Heart left ventricle (tissue), 16 donors: ENCODE data around the gene FAT1. TPM values are rescaled to one million over a fixed set of nuclear protein-coding genes. Genes with fewer than 3 reads are reported as not detected.

Source experiments
- ATAC-seq, 4 donors: fragments of 200-7000 bp; cut with Tn5 transposase; one replicate each; pipeline ENCODE4 v1.9.1; 2020 to 2022; ENCODE audit warnings: moderate library complexity in 4 of 4, mild to moderate bottlenecking in 3 of 4, moderate number of reproducible peaks in 1 of 4
- DNase-seq, 5 donors: peaks; one replicate each; pipeline ENCODE4 v3.0.0-alpha.2; 2020
- H3K27ac ChIP-seq, 12 donors: fragments of 200-600 bp; sonication (generic) in 4 of 12; one replicate each; pipeline versions ENCODE4 v1.5.0 to v1.8.0; 2016 to 2022; ENCODE audit warnings: mild to moderate bottlenecking in 2 of 12
- H3K27me3 ChIP-seq, 9 donors: fragments of 200-600 bp; sonication (generic) in 2 of 9; one replicate each; pipeline versions ENCODE4 v1.5.1 to v1.8.0; 2016 to 2022; ENCODE audit warnings: mild to moderate bottlenecking in 3 of 9
- H3K36me3 ChIP-seq, 9 donors: fragments of 200-600 bp; sonication (generic) in 2 of 9; one replicate each; pipeline versions ENCODE4 v1.5.0 to v1.8.0; 2018 to 2022; ENCODE audit warnings: mild to moderate bottlenecking in 2 of 9
- H3K4me1 ChIP-seq, 12 donors: fragments of 200-600 bp; sonication (generic) in 4 of 12; one replicate each; pipeline versions ENCODE4 v1.5.0 to v1.8.0; 2016 to 2022; ENCODE audit warnings: mild to moderate bottlenecking in 3 of 12
- H3K4me3 ChIP-seq, 12 donors: fragments of 200-600 bp; sonication (generic) in 4 of 12; one replicate each; pipeline versions ENCODE4 v1.5.0 to v1.8.0; 2017 to 2022; ENCODE audit warnings: mild to moderate bottlenecking in 9 of 12, moderate library complexity in 4 of 12
- H3K9me3 ChIP-seq, 12 donors: fragments of 200-600 bp; sonication (generic) in 4 of 12; one replicate each; pipeline versions ENCODE4 v1.5.0 to v1.8.0; 2016 to 2022; ENCODE audit warnings: mild to moderate bottlenecking in 1 of 12
- POLR2A ChIP-seq, 2 donors: fragments of 450-650 bp; IDR thresholded peaks; one replicate each; pipeline ENCODE4 v1.6.1; 2017; ENCODE audit warnings: antibody characterized with exemption in 2 of 2, mild to moderate bottlenecking in 2 of 2, moderate library complexity in 2 of 2
- WGBS, 4 donors: extraction: QIAGEN DNeasy Blood & Tissue Kit in 2 of 4; methylation state at CpG; one replicate each; pipeline versions ENCODE4 v1.1.5 to v1.1.7; 2013 to 2018; 5-methylcytosine and 5-hydroxymethylcytosine counted together
- intact Hi-C, 10 donors: fragments of 100-400 bp; cut with DNase I; formaldehyde crosslinking; loops; one replicate each; pipeline versions ENCODE4 v1.11.1 to v1.14.2; 2022
- polyA plus RNA-seq, 2 donors: library from polyadenylated mRNA; stranded (reverse); fragments of 200-250 nt; gene quantifications; one replicate each; pipeline ENCODE4 v1.2.3, GENCODE V29; 2013
- total RNA-seq, 9 donors: library from RNA; depleted of rRNA in 2 of 9; stranded (reverse); fragments of >200 nt in 2 of 9; fragmentation: NEBNext Ultra II Directional in 3 of 9; extraction: Animal tissue kit (Norgen Biotek cat#: 25700) in 3 of 9; gene quantifications; one replicate each; pipeline versions ENCODE4 v1.1.0 to v1.2.4, GENCODE V29; 2016 to 2023
- TF ChIP-seq, protein P1 (sequence below), 12 donors: fragments of 200-600 bp; sonication (generic) in 4 of 12; IDR thresholded peaks; one replicate each; pipeline versions ENCODE4 v1.5.0 to v1.8.0; 2018 to 2022; ENCODE audit warnings: antibody characterized with exemption in 12 of 12, mild to moderate bottlenecking in 5 of 12
- donor health status: ischemic (EF 13 %, LVEDD 7.1; RV severe dilation, severe dysfunction).
- donor health status: healthy with polysubstance abuse.
- donor health status: DM: no; HTN: yes; CAD: no.
- donor health status: DM: no; HTN: no; CAD: no.
- donor health status: ischemic (EF 25% LVEDD 6.9; RV normal size, moderate dysfunction).
- donor health status: ischemic (EF 25% LVEDD 5.7; RV mildly dilated, moderate dysfunction).
- donor health status: healthy.
- donor health status: DM: yes; HTN: yes; CAD: no.
- donor health status: ischemic (EF 35%, LVEDD 5.7; RV mildly dilated, moderate dysfunction).
- donor health status: nonischemic (EF 11% LVEDD 7.7; RV severe dilation, severe dysfunction).
- donor health status: DM: yes; HTN: yes; CAD: no.
- donor health status: PGD.
- donor health status: ischemic (EF 29% LVEDD 5.4; RV normal size, mild dysfunction).
- donor health status: nonischemic (EF 23%, LVEDD 6.1; RV moderate dilation, normal function).

Gene FAT1
- total and polyA plus RNA-seq, 11 donors: 15.2 to 151 (median 65.9) TPM

DNA sequence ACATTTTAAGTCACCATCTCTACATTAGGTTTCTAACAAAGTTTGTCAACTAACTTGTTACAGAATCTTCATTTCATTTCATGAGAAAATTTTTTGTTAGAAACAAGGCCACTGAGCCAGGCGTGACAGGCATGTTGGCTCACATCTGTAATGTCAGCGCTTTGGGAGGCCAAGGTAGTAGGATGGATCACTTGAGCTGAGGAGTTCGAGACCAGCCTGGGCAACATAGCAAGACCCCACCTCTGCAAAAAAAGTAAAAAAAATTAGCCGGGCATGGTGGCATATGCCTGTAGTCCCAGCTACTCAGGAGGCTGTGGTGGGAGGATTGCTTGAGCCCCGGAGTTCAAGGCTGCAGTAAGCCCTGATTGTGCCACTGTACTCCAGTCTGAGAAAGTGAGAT is 32.3 kb downstream of the FAT1 start:
- 89 to 94% (median 91%) methylated on average over 5 of the region's 5 CpGs for WGBS, 4 donors
- no peak overlapping the region for H3K4me3 ChIP-seq
- DNase-seq: no peak
- no peaks in the 10 kb centered on the region for H3K9me3 ChIP-seq
- intact Hi-C loops: no loop called here
- no peaks in the 10 kb centered on the region for H3K27me3 ChIP-seq
- H3K27ac ChIP-seq: peak overlapping the region in 1 of 12 donors; percentile 39
- ATAC-seq: no peak
- H3K36me3 ChIP-seq: peaks cover 0 to 6% (median 0%) of the 10 kb centered on the region in 9 donors
- H3K4me1 ChIP-seq: peaks cover 0 to 57% (median 27%) of the 10 kb centered on the region in 12 donors
- TF ChIP-seq POLR2A (IDR thresholded peaks at IDR 0.05): no peak
- TF ChIP-seq, protein P1, sequence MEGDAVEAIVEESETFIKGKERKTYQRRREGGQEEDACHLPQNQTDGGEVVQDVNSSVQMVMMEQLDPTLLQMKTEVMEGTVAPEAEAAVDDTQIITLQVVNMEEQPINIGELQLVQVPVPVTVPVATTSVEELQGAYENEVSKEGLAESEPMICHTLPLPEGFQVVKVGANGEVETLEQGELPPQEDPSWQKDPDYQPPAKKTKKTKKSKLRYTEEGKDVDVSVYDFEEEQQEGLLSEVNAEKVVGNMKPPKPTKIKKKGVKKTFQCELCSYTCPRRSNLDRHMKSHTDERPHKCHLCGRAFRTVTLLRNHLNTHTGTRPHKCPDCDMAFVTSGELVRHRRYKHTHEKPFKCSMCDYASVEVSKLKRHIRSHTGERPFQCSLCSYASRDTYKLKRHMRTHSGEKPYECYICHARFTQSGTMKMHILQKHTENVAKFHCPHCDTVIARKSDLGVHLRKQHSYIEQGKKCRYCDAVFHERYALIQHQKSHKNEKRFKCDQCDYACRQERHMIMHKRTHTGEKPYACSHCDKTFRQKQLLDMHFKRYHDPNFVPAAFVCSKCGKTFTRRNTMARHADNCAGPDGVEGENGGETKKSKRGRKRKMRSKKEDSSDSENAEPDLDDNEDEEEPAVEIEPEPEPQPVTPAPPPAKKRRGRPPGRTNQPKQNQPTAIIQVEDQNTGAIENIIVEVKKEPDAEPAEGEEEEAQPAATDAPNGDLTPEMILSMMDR (IDR thresholded peaks at IDR 0.05): no peak

GRCh38 chr4:186689476-186689875 is 34.2 kb downstream of the FAT1 start:
- H3K4me1 ChIP-seq: peaks cover 0 to 62% (median 33%) of the 10 kb centered on the region in 12 donors
- no peaks in the 10 kb centered on the region for H3K9me3 ChIP-seq
- intact Hi-C loops: no loop called here
- 54 to 65% (median 61%) methylated on average over 7 of the region's 7 CpGs for WGBS, 4 donors
- no peaks in the 10 kb centered on the region for H3K27me3 ChIP-seq
- H3K4me3 ChIP-seq: no peak overlapping the region
- DNase-seq (peak in 1 of 5 donors; percentile 41), ATAC-seq (peak in 1 of 4 donors; percentile 14)
- H3K36me3 ChIP-seq: peaks cover 0 to 6% (median 0%) of the 10 kb centered on the region in 9 donors
- TF ChIP-seq, protein P1 (IDR thresholded peaks at IDR 0.05): no peak
- TF ChIP-seq POLR2A (IDR thresholded peaks at IDR 0.05): no peak
- H3K27ac ChIP-seq: peak overlapping the region in 6 of 12 donors; percentile 14 to 46 (median 34)

DNA sequence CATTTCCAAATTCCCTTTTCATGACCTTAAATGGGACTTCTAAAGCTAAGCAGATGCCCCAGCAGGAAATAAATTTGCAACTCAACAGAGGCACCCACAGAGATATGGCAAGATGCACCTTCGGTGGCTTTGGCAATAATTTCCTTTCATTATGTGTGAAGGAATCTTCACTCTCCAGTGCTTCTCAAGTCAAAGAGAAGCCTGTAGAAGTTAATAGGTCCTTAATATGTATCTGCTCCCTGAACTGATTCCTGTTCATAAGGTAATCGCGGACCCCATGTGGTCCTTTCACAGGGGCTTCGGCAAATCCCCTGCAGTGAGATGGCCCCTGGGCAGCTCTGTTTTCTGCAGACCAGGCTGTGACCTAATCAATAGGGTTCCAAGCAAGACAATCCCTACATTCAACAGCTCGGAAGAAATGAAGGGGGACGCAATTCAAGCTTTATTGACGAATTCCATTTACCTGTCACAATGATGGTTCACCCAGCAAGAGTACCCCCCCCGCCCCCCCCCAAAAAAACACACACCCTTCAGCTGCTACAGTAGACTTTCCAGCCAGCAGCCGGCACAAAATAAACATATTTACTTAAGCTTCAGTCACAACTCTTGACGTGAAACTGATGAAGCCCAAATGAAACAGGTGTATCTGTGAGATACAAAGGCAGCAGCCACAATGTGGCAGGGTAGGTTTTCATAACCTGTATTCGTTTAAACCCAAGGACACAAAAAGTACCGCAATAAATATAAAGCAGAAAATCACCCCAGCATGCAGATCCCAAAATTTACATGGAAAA is 35.3 kb downstream of the FAT1 start:
- Histone ChIP-seq H3K36me3 (peaks cover 0 to 6% (median 0%) of the 10 kb centered on the region in 9 donors), H3K4me3 (no peak overlapping the region), H3K27me3 (no peaks in the 10 kb centered on the region), H3K9me3 (no peaks in the 10 kb centered on the region), H3K27ac (peak overlapping the region in 4 of 12 donors; percentile 12 to 44 (median 39)), H3K4me1 (peaks cover 0 to 58% (median 26%) of the 10 kb centered on the region in 12 donors)
- intact Hi-C loops: no loop called here
- no peak for DNase-seq
- TF ChIP-seq, protein P1 (IDR thresholded peaks at IDR 0.05): no peak
- TF ChIP-seq POLR2A (IDR thresholded peaks at IDR 0.05): no peak
- 51 to 66% (median 57%) methylated on average over 11 to 12 of the region's 12 CpGs for WGBS, 4 donors
- no peak for ATAC-seq

- DNase-seq: no peak
- 73 to 89% (median 85%) methylated on average over 3 of the region's 3 CpGs for WGBS, 4 donors
- no peak for ATAC-seq
- intact Hi-C loops: no loop called here
- H3K27ac ChIP-seq: peak overlapping the region in 2 of 12 donors; percentile 1 to 78
- no peaks in the 10 kb centered on the region for H3K9me3 ChIP-seq
- no peak overlapping the region for H3K4me3 ChIP-seq
- H3K27me3 ChIP-seq: no peaks in the 10 kb centered on the region
- H3K4me1 ChIP-seq: peaks cover 0 to 62% (median 24%) of the 10 kb centered on the region in 12 donors
- TF ChIP-seq POLR2A (IDR thresholded peaks at IDR 0.05): no peak
- TF ChIP-seq, protein P1 (IDR thresholded peaks at IDR 0.05): no peak
- peaks cover 0 to 6% (median 0%) of the 10 kb centered on the region in 9 donors for H3K36me3 ChIP-seq
Observed at GRCh38 chr4:186687265-186687664, 36.4 kb downstream of the FAT1 start.
